Measurements from ENCODE around the gene ANO6.

DNA sequence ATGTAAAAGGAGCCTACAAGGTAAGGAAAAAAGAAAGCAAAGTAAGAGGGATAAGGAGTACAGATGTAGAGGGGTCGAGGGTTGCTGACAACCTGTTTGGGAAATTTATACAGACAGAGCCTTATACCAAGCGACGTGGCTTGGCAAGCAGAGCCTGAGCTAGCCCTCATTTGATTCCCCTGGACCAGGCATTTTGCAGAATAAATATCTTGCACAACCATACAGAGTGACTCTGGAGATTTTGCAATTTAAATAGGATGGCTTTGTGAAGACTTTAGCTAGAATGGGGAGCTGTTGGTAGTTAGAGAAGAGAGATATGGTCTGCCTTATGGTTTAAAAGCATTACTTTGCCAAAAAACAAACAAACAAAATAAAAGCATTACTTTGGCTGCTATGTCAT, 11.1 kb upstream of the ANO6 start:
- TF ChIP-seq POLR2AphosphoS5 (IDR thresholded peaks at IDR 0.05; ENCODE audit: low read depth, low read length) (no peak), TAF1 (IDR thresholded peaks at IDR 0.05; ENCODE audit: low read depth, low read length) (no peak), POLR2A (IDR thresholded peaks at IDR 0.05; ENCODE audit: low read depth, low read length) (no peak), SPI1 (IDR thresholded peaks at IDR 0.05; ENCODE audit: low read depth, low read length) (no peak), PAX5 (IDR thresholded peaks at IDR 0.05; ENCODE audit: insufficient read depth, low read length, severe bottlenecking) (no peak), POU2F2 (IDR thresholded peaks at IDR 0.05; ENCODE audit: low read depth, low read length) (no peak)

Data from GM12891 (cell line).